ENCODE data around the gene DHCR7. TPM values are rescaled to one million over a fixed set of nuclear protein-coding genes. Genes with fewer than 3 reads are reported as not detected.

DHCR7 gene
- total RNA-seq, 4 donors from 2014 or later: 5.8 to 9.5 (median 9.2) TPM

DNA sequence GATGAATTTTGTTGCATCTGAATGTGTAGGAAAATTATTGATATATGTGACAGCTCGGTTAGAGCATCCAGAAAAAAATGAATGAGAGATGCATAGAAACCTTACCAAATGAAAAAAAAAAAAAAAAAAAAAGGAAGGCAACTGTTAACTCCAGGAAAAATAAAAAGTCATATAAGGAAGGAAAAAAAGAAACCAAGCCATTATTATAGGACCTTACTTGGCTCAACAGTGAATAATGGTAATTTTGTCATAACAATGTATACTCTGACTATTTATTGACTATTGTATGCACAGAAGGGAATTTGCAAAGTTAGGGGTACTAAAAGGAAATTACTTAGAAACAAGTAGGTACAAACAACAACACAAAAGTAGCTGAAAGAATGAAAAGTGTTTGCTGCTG is 2.0 kb downstream of the DHCR7 start:
- Histone ChIP-seq H3K36me3 (peaks cover 0 to 39% (median 31%) of the 10 kb centered on the region in 4 donors), H3K9me3 (no peaks in the 10 kb centered on the region), H3K4me3 (no peak overlapping the region), H3K27ac (replicated peaks in 1 of 4) (no peak overlapping the region), H3K27me3 (no peaks in the 10 kb centered on the region), H3K4me1 (peaks cover 16 to 33% (median 28%) of the 10 kb centered on the region in 4 donors)
- no peak for DNase-seq (ENCODE audit: extremely low spot score)
- WGBS: 100% methylated on average over 1 of the region's 1 CpG
- TF ChIP-seq CTCF (IDR thresholded peaks at IDR 0.05): no peak
- no peak for TF ChIP-seq POLR2AphosphoS5 (IDR thresholded peaks at IDR 0.05)
- TF ChIP-seq EP300 (IDR thresholded peaks at IDR 0.05): no peak
- no peak for TF ChIP-seq POLR2A (IDR thresholded peaks at IDR 0.05; ENCODE audit: low read depth)
- intact Hi-C loops (cut with DNase I): no loop called here

DNA sequence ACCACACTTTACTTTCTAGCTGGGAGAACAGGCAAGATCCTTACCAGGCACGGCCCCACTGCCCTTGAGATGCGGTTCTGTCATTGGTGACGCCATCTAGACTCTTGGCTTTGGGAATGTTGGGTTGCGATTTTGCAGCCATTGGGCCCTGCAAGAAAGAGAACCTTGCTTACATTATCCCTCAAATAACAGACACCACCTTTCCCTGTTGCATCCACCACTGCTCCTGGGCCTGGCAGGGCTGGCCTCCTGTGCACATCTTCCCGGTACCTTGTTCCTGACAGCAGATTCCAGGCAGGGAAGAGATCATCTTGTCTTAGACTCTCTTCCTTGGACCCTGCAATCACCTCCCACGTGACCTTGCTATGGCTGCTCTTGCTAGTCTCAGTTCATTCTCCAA is 3.4 kb downstream of the DHCR7 start:
- 94% methylated on average over 6 of the region's 6 CpGs for WGBS
- Histone ChIP-seq H3K4me1 (peaks cover 15 to 24% (median 22%) of the 10 kb centered on the region in 4 donors), H3K36me3 (peaks cover 5 to 53% (median 44%) of the 10 kb centered on the region in 4 donors), H3K27ac (replicated peaks in 1 of 4) (no peak overlapping the region), H3K9me3 (no peaks in the 10 kb centered on the region), H3K4me3 (no peak overlapping the region), H3K27me3 (no peaks in the 10 kb centered on the region)
- intact Hi-C loops (cut with DNase I): no loop called here
- TF ChIP-seq CTCF (IDR thresholded peaks at IDR 0.05) (no peak), EP300 (IDR thresholded peaks at IDR 0.05) (no peak), POLR2A (IDR thresholded peaks at IDR 0.05; ENCODE audit: low read depth) (no peak), POLR2AphosphoS5 (IDR thresholded peaks at IDR 0.05) (no peak)
- no peak for DNase-seq (ENCODE audit: extremely low spot score)

DNA sequence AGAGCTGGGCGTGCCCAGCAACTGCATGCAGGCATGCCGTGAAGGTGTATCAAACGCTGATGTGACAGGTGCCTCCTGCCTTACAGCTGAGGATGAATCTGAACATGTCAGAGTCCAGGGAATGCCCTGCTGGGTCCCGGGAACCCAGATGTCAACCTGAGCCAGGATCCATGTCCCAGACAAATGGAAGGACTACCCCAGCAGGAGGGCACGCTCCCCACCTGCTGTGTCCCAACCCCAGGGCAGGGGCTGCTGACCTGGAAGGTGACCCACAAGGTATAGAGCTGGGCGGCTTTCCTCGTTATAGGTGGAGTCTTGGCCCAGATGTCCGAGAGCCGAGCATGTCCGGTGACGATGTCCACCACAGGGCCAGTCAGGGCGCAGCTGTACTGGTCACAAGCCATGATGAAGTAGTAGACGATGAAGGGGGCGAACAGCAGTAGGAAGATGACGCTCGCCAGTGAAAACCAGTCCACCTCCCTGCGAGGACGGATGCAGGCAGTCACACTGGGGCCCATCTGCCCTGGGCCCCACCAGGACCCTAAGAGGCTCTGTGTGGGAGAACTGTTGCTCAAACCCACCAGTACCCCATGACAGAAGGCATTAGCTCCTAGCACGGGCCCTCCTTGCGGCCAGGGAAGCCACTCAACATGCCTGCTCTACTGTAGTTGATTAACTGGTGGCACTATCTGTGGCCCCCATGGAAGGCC is 4.3 kb downstream of the DHCR7 start:
- H3K27me3 ChIP-seq: no peaks in the 10 kb centered on the region
- no peaks in the 10 kb centered on the region for H3K9me3 ChIP-seq
- H3K4me3 ChIP-seq: no peak overlapping the region
- no peak overlapping the region for H3K27ac ChIP-seq (replicated peaks in 1 of 4)
- intact Hi-C loops (cut with DNase I): no loop called here
- H3K36me3 ChIP-seq: peaks cover 9 to 62% (median 52%) of the 10 kb centered on the region in 4 donors
- TF ChIP-seq POLR2AphosphoS5 (IDR thresholded peaks at IDR 0.05): no peak
- TF ChIP-seq EP300 (IDR thresholded peaks at IDR 0.05): no peak
- TF ChIP-seq POLR2A (IDR thresholded peaks at IDR 0.05; ENCODE audit: low read depth): no peak
- no peak for TF ChIP-seq CTCF (IDR thresholded peaks at IDR 0.05)
- 89% methylated on average over 17 of the region's 20 CpGs for WGBS
- peaks cover 8 to 15% (median 13%) of the 10 kb centered on the region in 4 donors for H3K4me1 ChIP-seq
- no peak for DNase-seq (ENCODE audit: extremely low spot score)

- Histone ChIP-seq H3K4me3 (no peak overlapping the region), H3K4me1 (peaks cover 5 to 8% (median 7%) of the 10 kb centered on the region in 4 donors), H3K9me3 (no peaks in the 10 kb centered on the region), H3K27me3 (no peaks in the 10 kb centered on the region), H3K36me3 (peaks cover 19 to 72% (median 62%) of the 10 kb centered on the region in 4 donors), H3K27ac (replicated peaks in 1 of 4) (no peak overlapping the region)
- no peak for DNase-seq (ENCODE audit: extremely low spot score)
- TF ChIP-seq CTCF (IDR thresholded peaks at IDR 0.05): no peak
- TF ChIP-seq POLR2AphosphoS5 (IDR thresholded peaks at IDR 0.05): no peak
- no peak for TF ChIP-seq POLR2A (IDR thresholded peaks at IDR 0.05; ENCODE audit: low read depth)
- TF ChIP-seq EP300 (IDR thresholded peaks at IDR 0.05): no peak
- 96% methylated on average over 5 of the region's 5 CpGs for WGBS
- intact Hi-C loops (cut with DNase I): no loop called here
Observed at GRCh38 chr11:71442880-71443279, 5.3 kb downstream of the DHCR7 start.
